Pancreas (tissue), 10 donors: ENCODE results near the gene OR2D3. TPM values are rescaled to one million over a fixed set of nuclear protein-coding genes. Genes with fewer than 3 reads are reported as not detected.

Experiments
- ATAC-seq, 4 donors: fragments of 200-7000 bp; cut with Tn5 transposase; one replicate each; pipeline versions ENCODE4 v1.8.0 to v1.9.1; 2020; ENCODE audit warnings: mild to moderate bottlenecking in 4 of 4, moderate library complexity in 4 of 4
- DNase-seq, 6 donors: peaks; one replicate each; pipeline ENCODE4 v3.0.0-alpha.2; 2020
- FAIRE-seq: peaks from 2 replicates; lab custom pipeline; 2012; peaks lifted over from hg19 to GRCh38; lab: Jason Lieb, UNC
- H3K27ac ChIP-seq, 4 donors: fragments of 200-600 bp; sonication (generic); 1 replicate in 3 of 4; 2 replicates in 1 of 4; pipeline versions ENCODE4 v1.5.0 to v1.8.0; 2020
- H3K27me3 ChIP-seq, 4 donors: fragments of 200-600 bp; one replicate each; pipeline ENCODE4 v1.8.0; 2021
- H3K36me3 ChIP-seq, 3 donors: fragments of 200-600 bp; sonication (generic) in 1 of 3; one replicate each; pipeline versions ENCODE4 v1.5.0 to v1.8.0; 2020 to 2021
- H3K4me1 ChIP-seq, 3 donors: fragments of 200-600 bp; one replicate each; pipeline ENCODE4 v1.8.0; 2021
- H3K4me3 ChIP-seq, 4 donors: fragments of 200-600 bp; sonication (generic) in 2 of 4; one replicate each; pipeline versions ENCODE4 v1.5.0 to v1.8.0; 2020 to 2021
- H3K9me3 ChIP-seq, 4 donors: fragments of 200-600 bp; one replicate each; pipeline ENCODE4 v1.8.0; 2021
- WGBS, 2 donors: extraction: QIAGEN DNeasy Blood & Tissue Kit; methylation state at CpG; one replicate each; pipeline ENCODE4 v1.1.7; 2013; 5-methylcytosine and 5-hydroxymethylcytosine counted together
- intact Hi-C, 3 donors: fragments of 100-400 bp; cut with DNase I; formaldehyde crosslinking; loops; one replicate each; pipeline versions ENCODE4 v1.11.1 to v1.14.2; 2022
- polyA plus RNA-seq, 2 donors: library from polyadenylated mRNA; stranded (reverse); fragments of 200-250 nt; gene quantifications; one replicate each; pipeline ENCODE4 v1.2.3, GENCODE V29; 2013
- total RNA-seq, 6 donors: library from RNA; stranded (reverse); fragmentation: NEBNext Ultra II Directional in 4 of 6; extraction: Animal tissue kit (Norgen Biotek cat#: 25700) in 4 of 6; gene quantifications; one replicate each; pipeline versions ENCODE4 v1.2.1 to v1.2.4, GENCODE V29; 2021 to 2023
- TF ChIP-seq, protein P1 (sequence below), 4 donors: fragments of 200-600 bp; sonication (generic) in 3 of 4; IDR thresholded peaks; one replicate each; pipeline versions ENCODE4 v1.5.0 to v1.8.0; 2021; ENCODE audit warnings: antibody characterized with exemption in 4 of 4
- donor health status: healthy with polysubstance abuse.
- donor health status: DM: no; HTN: no; CAD: no; lungs with moderate emphysema.
- donor health status: DM: no; HTN: no; CAD: no.
- donor health status: control.
- donor health status: control.
- donor health status: Bipolar disorder and iron deficiency.
- donor health status: DM: yes; HTN: yes; CAD: no.
- donor health status: DM: no; HTN: no; CAD: no.
- donor health status: DM: no; HTN: no; CAD: no.
- donor health status: DM: yes; HTN: yes; CAD: no.

The OR2D3 gene
- total and polyA plus RNA-seq, 8 donors: not detected

DNA sequence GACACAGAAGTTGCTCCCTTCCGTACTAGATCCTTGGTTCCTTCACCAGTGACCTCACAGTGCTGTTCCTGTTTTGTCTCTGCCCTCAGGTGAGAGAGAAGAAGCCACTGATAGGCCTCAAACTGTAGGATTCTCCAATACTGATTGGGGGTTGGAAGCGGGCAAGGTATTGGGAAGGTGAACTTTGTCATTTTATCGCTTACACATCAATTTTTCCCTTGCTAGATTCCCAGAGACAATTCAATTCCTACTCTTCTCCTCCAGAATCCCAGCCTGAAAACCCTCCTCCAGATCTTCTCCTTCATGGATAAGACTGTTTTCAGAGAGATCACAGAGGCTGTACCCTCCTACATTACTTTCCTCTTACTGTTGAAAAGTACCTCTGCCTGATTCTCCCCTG lies 9.4 kb upstream of the OR2D3 start:
- Histone ChIP-seq H3K27ac (no peak overlapping the region), H3K4me3 (no peak overlapping the region), H3K36me3 (no peaks in the 10 kb centered on the region), H3K27me3 (no peaks in the 10 kb centered on the region), H3K9me3 (no peaks in the 10 kb centered on the region), H3K4me1 (no peaks in the 10 kb centered on the region)
- ATAC-seq (no peak), DNase-seq (no peak), FAIRE-seq (no peak)
- TF ChIP-seq, protein P1, sequence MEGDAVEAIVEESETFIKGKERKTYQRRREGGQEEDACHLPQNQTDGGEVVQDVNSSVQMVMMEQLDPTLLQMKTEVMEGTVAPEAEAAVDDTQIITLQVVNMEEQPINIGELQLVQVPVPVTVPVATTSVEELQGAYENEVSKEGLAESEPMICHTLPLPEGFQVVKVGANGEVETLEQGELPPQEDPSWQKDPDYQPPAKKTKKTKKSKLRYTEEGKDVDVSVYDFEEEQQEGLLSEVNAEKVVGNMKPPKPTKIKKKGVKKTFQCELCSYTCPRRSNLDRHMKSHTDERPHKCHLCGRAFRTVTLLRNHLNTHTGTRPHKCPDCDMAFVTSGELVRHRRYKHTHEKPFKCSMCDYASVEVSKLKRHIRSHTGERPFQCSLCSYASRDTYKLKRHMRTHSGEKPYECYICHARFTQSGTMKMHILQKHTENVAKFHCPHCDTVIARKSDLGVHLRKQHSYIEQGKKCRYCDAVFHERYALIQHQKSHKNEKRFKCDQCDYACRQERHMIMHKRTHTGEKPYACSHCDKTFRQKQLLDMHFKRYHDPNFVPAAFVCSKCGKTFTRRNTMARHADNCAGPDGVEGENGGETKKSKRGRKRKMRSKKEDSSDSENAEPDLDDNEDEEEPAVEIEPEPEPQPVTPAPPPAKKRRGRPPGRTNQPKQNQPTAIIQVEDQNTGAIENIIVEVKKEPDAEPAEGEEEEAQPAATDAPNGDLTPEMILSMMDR (IDR thresholded peaks at IDR 0.05): no peak
- intact Hi-C loops: no loop called here
- 83 to 84% methylated on average over 3 of the region's 3 CpGs for WGBS, 2 donors

DNA sequence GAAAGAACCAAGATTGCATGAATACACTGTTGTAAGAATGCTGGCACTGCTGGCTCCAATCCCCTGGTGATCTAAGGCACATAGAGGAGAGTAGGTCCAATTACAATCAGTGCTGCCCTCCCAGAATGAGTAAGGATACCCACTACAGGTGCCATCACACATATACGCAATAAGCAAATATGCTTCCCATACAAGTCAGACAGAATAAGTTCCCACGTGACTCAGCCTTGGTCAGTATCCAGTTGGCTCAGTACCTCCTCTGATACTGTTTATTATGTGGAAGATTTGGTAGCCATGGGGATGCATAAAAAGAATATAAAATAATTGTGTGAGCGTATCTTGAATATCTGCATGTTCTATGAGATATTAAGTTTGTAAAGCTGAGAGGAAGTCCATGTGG lies 8.9 kb upstream of the OR2D3 start:
- DNase-seq: peak in 3 of 6 donors; percentile 12 to 38 (median 23)
- no peaks in the 10 kb centered on the region for H3K9me3 ChIP-seq
- H3K27me3 ChIP-seq: no peaks in the 10 kb centered on the region
- TF ChIP-seq, protein P1 (IDR thresholded peaks at IDR 0.05): no peak
- WGBS, 2 donors: 37 to 39% methylated on average over 3 of the region's 3 CpGs
- ATAC-seq: peak; percentile 20 to 70 (median 38)
- intact Hi-C loops: no loop called here
- H3K4me3 ChIP-seq: no peak overlapping the region
- no peak overlapping the region for H3K27ac ChIP-seq
- no peak for FAIRE-seq
- H3K36me3 ChIP-seq: no peaks in the 10 kb centered on the region
- H3K4me1 ChIP-seq: no peaks in the 10 kb centered on the region

DNA sequence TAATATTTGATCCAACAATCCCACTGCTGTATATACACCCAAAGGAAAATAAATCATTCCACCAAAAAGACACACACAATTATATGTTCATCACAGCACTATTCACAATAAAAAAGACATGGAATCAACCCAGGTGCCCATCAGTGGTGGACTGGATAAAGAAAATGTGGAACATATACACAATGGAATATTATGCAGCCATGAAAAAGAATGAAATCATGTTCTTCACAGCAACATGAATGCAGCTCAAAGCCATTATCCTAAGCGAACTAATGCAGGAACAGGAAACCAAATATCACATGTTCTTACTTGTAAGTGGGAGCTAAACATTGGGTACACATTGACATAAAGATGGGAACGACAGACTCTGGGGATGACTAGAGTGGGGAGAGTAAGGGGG lies 1.1 kb upstream of the OR2D3 start:
- Histone ChIP-seq H3K4me3 (no peak overlapping the region), H3K4me1 (no peaks in the 10 kb centered on the region), H3K27ac (no peak overlapping the region), H3K9me3 (no peaks in the 10 kb centered on the region), H3K27me3 (no peaks in the 10 kb centered on the region), H3K36me3 (no peaks in the 10 kb centered on the region)
- intact Hi-C loops: no loop called here
- WGBS, 2 donors: 31 to 44% methylated on average over 2 of the region's 2 CpGs
- ATAC-seq (no peak), DNase-seq (no peak), FAIRE-seq (no peak)
- TF ChIP-seq, protein P1 (IDR thresholded peaks at IDR 0.05): no peak

DNA sequence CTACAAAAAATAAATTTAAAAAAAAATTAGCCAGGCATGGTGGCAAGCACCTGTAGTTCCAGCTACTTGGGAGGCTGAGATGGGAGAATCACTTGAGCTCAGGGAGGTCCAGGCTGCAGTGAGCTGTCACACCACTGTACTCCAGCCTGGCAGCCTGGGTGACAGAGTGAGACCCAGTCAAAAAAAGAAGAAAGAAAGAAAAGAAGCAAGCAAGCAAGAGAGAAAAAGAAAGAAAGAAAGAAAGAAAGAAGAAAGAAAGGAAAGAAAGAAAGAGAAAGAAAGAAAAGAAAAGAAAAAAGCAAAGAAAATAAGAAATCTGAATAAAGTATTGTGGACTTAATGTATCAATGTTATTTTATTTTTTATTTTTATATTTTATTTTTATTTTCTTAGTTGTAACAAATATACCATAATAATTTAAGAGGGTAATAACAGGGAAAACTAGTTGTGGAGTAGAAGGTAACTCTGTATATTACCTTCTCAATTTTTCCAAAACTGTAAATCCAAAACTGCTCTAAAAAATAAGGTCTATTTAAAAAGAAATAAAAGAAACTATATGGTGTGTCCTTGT lies 4.3 kb downstream of the OR2D3 start:
- H3K27me3 ChIP-seq: no peaks in the 10 kb centered on the region
- H3K4me1 ChIP-seq: peaks cover 0 to 8% (median 5%) of the 10 kb centered on the region in 3 donors
- intact Hi-C loops: no loop called here
- no peak overlapping the region for H3K4me3 ChIP-seq
- no peaks in the 10 kb centered on the region for H3K9me3 ChIP-seq
- DNase-seq (no peak), ATAC-seq (no peak), FAIRE-seq (no peak)
- TF ChIP-seq, protein P1 (IDR thresholded peaks at IDR 0.05): no peak
- H3K27ac ChIP-seq: no peak overlapping the region
- H3K36me3 ChIP-seq: no peaks in the 10 kb centered on the region

DNA sequence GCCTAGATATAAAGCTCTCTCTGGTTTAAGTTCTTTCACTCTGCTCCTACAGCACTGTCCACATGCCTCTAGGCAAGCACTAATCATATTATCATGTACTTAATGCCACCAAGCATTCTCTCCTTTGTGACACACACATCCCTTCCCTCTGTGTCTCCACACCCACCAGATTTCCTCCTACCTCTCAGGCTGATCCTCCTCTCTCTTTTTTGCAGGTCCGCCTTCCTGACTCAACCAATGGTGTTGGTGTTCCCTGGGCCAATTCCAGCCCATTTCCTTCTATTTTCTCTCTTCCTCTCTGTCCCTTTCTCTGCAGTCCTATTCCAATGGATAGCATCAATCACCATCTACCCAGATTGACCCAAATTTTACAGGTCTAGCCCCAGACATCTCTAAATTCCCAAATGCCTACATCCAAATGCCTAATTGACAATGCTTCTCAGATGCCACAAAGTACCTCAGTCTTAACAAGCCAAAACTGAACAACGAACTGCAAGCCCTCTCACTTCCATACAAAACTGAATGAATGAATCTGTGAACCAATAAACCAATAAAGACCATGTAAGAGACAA lies 4.9 kb downstream of the OR2D3 start:
- H3K4me3 ChIP-seq: peak overlapping the region in 2 of 4 donors; percentile 59 to 68
- H3K9me3 ChIP-seq: no peaks in the 10 kb centered on the region
- peaks cover 0 to 8% (median 5%) of the 10 kb centered on the region in 3 donors for H3K4me1 ChIP-seq
- TF ChIP-seq, protein P1 (IDR thresholded peaks at IDR 0.05): no peak
- 68 to 70% methylated on average over 2 of the region's 2 CpGs for WGBS, 2 donors
- no peak for DNase-seq
- peak in 2 of 4 donors; percentile 8 to 11 for ATAC-seq
- intact Hi-C loops: no loop called here
- H3K36me3 ChIP-seq: no peaks in the 10 kb centered on the region
- FAIRE-seq: no peak
- H3K27me3 ChIP-seq: no peaks in the 10 kb centered on the region
- peak overlapping the region in 1 of 4 donors; percentile 37 for H3K27ac ChIP-seq
